Measurements from ENCODE around the gene EPHA2.

GRCh38 chr1:16141573-16142336 lies 14.1 kb downstream of the EPHA2 start:
- TF ChIP-seq CTCF (IDR thresholded peaks at IDR 0.05) (no peak), POLR2A (IDR thresholded peaks at IDR 0.05) (no peak)
